Inflammatory macrophage treated with lipopolysaccharide for 4 hours (primary cell): ENCODE measurements around the gene MYBPC3.

ENCODE experiments used
- DNase-seq: peaks from one replicate; pipeline ENCODE4 v3.0.0-alpha.2; 2020

MYBPC3 gene

DNA sequence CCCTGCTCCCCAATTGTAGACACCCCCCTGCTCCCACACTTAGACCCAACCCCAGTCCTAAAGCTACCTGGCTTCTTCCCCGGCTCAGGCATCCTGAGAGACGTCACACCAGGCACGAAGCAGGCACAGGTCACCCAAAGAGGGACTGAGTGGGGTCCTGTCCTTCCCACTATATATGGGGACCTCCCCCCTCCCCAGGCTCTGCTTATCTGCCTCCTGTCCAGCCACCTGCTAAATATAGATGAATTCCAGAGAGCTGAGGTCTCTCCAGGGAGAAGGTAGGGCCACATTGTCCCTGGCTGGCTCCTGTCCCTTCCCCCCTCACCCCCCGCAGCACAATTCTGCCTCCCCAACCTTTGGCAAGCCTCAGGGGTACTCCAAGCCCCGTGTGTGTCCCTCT is at the start of gene MYBPC3:
TSS of gene MYBPC3 (minus strand) at position 147 of the 400 bp plus-strand sequence. CDS start at position 92, 55 bp downstream.
- no peak for DNase-seq

DNA sequence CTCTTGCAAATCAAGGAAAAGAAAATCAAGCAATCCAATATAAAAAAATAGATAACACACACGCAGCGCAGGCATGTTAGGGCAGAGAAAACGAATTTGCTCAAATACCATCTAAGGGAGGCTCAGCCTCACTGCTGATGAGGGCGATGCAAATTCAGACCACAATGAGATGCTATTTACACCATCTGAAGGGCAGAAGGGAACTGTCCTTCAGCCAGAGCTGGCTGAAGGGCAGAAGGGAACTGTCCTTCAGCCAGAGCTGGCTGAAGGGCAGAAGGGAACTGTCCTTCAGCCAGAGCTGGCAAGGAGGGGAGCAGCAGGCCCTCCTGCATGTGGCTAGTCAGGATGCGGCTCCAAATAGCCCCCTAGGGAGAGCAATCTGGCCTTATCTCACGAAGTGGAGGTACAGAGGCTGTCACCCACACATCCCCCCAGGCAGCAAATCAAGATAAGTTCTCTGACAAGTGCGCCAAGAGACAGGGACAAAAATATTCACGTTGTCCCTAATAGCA is 48.3 kb upstream of the MYBPC3 start:
- DNase-seq, result no peak

DNA sequence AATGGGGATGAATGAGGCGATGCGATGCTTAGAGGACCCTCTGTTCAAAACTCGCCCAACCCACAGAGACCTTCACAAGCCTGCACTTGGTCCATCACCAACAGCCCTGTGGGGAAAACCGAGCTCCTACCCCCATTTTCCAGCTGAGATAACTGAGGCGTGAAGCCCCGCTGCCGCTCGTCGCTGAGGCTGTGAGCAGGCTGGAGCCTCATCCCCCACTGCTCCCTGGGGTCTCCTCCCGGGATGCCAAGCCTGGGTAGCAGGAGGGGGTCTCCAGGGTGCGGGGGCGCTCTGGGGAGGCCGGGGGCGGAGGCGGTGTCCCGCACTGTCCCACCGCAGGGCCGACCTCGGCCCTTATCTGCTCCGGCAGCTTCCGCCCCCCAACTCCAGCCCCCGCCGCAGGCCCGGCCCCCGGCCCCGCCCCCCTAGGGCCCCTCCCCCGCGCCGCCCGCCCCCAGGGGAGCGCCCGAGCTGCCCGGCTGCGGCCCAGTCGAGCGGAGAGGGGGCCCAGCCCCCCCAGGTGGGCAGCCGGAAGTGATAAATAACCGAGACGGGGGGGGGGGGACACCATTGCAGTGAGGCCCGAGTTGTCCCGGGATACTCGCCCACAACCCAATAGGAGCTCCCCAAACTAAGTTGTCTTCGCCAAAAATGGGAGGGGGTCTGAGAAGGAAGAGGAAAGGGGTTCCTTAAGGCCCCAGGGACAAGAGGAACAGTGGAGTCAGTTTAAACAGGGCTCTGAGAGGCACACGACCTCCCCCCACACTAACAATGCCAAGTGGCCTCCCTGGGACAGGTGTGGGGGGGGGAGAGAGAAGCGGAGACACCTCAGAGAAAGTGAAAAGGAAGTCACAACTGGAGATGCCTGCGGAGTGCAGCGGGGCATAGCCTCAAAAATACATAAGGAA is 47.6 kb upstream of the MYBPC3 start:
- DNase-seq, result no peak

DNA sequence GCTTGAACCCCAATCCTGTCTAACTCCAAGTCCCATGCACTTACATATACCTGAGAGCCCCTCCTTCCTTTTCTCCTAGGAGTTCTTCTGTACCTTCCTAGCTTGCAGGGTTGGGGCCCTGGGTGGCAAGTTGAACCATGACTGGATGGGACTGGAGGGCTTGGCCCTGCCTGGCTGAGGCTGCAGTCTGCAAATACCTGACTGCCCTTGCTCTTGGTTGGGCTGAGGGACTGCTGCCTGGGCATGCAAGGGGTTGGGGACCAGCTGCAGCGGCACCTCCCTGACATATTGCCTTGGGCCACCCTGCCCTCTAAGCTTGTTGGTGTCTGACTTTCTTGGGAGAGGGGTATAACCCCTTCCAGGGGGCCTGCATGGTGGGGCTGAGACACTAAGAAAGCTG is 46.0 kb upstream of the MYBPC3 start:
- no peak for DNase-seq

DNA sequence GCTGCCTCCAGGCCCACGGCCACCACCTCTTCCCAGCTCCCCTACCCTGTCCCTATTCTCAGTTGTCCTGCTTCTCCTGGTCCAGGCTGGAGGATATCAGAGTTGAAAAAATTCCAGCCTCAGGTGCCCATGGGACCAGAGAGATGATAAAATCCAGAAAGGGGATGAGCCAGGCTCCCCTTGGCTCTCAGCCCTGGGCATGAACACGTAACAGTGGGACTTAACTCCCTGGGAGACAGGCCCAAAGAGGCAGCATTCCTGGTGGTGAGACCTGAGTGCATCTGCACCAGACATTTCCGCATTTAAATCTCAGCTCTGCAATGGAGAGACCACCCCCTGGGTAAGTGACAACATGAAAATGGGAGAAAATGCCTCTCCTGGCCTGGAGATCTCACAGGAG is 45.5 kb upstream of the MYBPC3 start:
- no peak for DNase-seq

DNA sequence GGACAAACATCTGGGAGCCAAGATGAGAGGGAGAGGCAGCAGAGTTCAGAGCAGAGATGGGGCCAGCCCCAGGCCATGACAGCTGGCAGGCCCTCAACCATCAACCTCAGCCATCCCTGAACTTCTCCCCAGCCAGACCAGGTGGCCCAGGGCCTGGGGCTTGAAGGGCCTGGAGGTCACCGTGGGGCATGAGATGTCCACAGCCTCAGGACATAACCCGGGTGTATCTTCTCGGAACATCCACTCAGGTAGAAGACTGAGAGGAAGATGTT is 43.5 kb upstream of the MYBPC3 start:
- DNase-seq, result no peak

DNA sequence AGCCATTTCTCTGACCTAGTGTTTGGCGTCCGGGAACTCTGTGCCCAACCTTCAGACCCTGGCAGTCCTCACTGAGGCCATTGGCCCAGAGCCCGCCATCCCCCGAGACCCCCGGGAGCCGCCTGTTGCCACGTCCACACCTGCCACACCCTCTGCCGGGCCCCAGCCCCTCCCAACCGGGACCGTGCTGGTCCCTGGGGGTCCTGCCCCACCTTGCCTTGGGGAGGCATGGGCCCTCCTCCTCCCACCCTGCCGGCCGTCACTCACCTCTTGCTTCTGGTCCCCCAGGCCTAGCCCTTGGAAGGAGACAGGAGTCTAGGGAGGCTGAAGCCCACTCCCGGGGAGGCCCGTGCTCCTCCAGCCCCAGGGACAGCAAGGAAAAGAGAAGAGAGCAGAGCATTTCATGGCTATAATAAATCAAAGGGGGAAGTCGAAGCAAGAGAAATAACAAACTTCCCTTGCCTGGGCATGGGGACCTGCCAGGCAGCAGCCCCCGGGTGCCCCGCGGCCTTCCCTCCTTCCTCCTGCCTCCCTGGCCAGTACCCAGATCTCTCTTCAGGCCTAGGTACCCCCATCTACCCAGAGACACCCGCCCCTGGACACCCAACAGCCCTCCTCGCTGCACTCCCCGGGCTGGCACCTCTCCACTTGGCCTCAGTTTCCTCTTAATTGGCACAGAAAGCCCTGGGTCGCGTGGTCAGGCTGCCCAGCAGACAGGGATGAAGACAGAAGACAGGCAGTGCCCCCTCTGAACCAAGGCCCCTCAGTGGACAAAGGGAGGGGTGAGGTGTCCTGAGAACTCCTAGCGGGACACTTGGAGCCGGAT is 42.9 kb upstream of the MYBPC3 start:
- no peak for DNase-seq

DNA sequence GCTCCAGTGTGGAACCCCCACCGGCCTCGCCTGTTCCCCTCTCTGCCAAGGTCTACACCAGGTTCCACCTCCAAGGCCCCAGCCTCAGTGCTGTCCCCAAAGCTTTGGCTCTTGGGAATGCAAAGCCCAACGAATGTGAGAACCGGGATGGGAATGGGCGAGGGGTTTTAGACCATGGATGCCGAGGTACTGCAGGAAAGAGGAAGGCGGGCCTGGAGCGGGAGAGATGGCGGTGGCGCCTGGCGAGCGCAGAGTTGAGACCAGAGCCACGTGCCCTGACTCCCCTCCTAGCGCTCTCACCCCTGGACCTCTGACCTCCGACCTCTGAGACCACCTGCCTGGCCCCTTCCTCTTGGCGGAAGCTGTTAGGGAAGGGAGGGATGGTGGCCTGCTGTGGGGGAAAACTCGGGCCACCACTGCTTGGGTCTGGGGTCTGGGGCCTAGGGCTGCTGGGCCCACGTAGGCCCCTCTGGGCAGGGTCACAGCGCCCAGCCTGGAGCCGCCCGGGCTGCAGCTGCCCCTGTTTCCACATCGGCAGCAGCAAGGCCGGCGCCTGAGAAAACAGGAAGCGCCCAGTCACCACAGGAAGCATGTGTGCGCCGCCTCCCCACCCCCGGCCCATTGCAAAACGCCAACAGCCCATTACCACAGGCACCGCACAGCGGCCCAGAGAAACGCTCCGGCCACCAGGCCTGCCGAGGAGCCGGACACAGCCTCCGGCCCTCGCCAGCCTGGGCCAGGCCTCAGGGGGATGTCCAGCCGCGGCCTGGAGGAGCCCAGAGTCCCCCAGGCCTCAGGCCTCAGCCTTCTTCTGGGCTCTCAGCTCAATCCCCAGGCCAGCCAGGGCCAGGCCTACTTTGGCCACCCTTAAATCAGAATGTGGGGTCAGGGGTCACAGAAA is 42.1 kb upstream of the MYBPC3 start:
- peak; percentile 96 for DNase-seq

DNA sequence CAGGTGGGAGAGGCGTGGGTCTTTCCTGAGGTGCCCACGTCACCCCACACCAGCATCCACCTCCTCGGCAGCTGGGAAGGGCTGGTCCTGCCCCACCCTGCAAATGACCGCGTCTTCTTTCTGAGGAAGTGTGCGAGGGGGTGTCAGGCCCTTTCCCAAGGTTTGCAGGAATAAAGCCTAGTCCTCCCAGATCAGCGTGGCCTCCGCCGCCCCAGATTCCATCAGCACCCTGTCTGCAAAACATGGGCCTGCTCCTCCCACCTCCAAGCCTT is 41.5 kb upstream of the MYBPC3 start:
- DNase-seq, result peak; percentile 79

DNA sequence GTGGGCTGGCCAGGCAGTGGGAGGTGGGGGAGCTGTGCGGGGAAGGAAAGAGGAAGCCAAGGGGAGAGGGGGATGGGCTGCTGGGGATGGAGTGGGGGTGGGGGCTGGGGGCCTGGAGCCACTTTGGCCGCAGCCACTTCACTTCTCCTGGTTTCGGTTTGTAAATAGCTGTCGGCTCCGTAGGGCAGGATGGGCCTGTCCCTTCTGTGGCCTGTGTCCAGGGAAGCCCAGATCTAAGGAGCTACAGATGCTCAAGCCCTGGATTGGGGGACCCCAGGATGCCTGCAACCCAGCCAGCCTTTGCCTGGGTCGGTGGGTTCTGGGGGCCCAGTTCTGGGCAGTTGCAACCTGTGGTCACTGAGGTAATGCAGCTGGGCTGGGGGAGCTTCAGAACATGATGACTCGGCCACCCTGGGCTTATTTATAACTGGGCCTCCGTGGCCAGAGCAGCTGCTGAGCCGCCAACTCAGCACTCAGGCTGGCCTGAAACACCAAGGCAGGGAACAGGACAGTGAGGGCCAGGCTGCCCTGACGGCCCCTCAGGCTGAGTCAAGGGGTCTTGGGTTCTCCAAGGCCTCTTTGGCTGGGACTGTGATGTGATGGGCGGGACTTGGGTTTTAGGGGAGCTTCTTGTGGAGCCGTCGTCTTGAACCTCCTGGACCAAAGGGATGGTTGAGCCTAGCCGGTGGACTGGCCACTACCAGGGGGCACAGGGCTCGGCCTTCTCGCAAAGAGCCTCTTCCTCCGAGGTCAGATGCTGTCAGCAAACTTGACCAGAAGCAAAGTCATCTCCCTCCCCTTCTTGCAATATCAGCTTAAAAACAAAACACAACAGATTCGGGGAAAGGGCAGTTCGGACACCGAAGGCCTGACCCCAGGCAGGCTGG is 40.9 kb upstream of the MYBPC3 start:
- peak; percentile 75 for DNase-seq

DNA sequence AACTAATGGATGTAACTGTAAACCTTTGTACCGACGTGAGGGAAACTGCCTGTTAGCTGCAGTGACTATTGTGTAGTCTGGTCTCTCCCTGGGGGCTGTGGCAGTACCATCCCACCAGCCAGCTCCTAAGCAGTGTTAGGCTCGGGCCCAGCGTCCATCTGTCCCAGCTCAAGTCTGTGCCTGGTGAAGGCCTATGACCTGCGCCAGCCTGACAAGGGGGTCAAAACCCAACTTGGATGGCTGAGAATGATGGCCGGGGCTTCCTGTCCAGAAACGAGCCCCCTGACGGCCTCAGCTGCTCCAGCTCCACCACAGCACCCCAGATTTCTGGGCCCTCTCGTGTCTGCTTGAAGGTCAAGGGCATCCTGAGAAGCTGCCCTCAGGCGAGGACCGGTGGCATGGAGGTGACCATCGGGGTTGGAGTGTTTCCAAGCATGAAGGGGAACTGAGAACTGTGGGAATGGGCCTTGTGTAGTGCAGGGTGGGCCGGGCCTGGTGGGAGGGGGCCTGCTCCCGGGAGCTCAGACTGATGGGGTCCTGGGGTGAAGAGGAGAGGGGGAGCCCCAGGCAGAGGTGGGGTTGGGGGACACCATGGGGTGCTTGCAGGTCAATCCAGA is 40.2 kb upstream of the MYBPC3 start:
- DNase-seq, result no peak

DNA sequence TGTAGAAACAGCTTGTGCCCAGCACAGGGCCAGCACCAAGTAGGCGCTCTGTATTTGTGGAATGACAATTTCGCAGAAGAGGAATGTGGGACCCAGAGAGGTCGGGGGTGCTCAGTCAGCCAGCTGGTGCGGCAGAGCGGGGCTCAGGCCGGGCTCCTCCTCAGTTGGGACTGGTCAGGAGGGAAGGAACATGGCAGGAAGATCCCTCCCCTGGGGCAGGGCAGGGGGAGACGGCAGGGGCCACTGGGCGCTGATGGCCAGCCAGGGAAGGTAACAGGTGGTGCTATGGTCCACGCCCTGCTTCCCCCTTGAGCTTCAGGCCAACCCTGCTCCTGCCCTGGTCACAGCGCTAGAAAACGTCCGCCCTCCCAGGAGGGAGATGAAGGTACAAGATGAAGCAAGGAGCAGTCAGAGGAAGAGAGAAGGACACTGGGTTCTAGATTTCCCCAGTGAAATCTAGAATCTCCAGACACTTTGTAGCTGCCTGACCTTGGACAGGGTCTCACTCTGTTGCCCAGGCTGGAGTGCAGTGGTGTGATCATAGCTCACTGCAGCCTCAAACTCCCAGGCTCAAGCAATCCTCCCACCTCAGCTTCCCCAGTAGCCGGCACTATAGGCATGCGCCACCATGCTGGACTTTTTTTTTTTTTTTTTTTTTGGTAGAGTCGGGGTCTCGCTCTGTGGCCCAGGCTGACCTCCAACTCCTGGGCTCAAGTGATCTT is 39.4 kb upstream of the MYBPC3 start:
- DNase-seq, result no peak

DNA sequence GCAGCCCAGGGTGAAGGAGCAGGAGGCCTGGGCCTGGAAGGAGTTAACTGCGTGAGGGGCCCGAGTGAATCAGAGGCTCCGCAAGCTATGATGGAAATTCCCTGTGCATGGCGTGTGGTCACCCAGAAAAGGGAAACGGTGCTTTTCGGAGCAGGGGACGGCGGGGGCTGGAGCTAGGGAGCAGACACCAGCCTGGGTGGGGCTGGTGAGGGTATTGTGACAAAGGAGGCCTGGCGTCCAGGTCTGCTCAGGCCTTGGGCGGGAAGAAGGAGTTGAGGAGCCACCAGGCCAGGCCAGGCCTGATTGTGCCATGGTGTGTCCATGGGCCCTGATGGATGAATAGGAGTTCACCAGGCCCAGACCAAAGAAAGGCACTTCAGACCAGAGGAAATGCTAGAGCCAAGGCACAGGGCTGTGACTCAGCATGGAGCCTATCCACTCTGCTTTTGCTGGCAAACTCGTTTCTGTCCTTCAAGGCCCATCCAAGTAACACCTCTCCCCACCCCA is 38.6 kb upstream of the MYBPC3 start:
- peak; percentile 98 for DNase-seq

DNA sequence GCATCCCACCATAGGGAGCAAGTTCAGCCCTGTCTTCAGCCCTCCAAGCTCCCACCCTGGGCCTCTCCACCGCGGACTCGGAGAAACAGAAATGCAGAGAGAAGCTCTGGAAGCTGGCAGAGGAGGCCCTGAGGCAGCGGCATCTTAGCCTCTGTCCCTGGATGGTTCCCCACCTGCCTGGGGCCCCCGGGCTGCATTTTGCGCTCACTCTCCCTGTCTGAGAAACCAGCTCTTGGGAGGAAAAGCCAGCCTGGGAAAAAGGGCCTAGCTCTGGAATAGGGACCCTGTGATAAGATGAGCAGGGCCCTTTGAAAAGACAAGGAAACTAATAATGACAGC is 37.9 kb upstream of the MYBPC3 start:
- no peak for DNase-seq

DNA sequence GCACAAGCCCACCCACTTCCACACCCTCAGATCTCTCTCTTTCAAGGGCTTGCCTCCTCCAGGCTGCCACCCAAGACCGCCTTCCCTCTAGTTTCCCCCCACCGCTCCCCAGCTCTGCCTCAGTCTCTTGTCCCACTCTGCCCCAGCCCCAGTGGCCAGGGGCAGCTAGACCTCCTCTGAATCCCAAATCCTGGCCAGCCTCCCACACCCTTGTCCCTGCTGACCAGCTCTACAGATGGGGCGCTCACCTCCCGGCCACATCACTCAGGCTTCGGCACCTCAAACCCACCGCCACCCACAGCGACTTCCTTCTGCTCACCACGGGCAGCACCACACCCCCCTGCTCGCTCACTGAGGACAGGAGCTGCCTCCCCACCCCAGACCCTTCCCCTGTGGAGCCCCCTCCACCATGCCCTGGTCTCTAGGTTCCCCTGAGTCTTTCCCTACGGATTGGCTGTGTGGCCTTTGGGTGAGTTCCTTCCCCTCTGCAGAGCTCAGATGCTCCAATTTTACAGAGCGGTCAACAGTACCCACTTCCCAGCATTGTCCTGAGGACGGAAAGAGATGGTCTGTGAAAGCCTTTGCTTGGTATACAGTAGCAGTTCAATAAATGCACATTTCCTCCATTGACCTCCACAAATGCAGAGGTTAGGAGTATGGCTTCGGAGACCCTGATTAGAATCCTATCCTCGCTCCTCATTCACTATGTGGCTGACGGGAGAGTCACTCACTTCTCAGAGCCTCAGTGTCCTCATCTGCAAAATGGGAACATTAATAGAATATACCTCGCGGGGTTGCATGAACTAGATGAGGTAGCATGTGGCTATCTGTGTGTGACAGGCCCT is 37.3 kb upstream of the MYBPC3 start:
- no peak for DNase-seq

DNA sequence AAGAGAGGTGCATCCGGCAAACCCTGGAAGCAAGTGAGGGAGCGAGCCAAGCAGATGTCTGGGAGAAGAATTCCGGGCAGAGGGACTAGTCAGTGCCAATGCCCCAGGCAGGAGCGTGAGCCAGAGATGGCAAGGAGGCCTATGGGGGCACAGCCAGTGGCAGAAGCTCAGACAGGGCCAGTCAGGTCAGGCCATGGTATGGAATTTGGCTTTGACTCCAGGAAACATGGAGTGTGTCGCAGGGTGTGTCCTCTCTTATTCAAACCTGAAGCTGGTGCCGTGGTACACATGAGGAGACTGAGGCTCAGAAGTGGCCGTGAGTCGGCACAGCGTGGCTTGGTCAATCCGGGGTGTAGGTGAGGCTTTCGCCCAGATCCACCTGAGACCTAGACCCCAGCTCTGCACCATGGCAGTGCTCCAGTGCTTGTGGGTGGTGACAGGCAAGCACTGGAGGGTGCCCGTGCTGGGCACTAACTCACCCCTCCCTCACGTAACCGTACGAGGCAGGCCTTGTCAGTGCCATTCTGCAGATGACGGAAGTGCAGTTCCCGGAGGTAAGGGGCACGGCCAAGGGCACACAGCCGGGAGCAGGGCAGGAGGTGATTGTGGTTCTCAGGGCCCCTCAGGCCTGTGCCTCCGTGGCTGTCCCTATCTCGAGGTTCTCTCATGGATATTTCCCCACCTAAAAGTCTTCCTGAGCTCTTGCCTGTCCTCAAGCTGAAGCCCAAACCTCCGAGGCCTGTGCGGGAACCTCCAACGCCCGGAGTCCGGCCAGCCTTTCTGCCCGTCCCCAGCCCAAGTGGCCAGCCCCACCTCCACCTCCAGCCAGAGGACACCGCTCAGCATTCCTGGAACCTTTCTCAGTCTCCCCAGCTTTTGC is 36.4 kb upstream of the MYBPC3 start:
- no peak for DNase-seq

DNA sequence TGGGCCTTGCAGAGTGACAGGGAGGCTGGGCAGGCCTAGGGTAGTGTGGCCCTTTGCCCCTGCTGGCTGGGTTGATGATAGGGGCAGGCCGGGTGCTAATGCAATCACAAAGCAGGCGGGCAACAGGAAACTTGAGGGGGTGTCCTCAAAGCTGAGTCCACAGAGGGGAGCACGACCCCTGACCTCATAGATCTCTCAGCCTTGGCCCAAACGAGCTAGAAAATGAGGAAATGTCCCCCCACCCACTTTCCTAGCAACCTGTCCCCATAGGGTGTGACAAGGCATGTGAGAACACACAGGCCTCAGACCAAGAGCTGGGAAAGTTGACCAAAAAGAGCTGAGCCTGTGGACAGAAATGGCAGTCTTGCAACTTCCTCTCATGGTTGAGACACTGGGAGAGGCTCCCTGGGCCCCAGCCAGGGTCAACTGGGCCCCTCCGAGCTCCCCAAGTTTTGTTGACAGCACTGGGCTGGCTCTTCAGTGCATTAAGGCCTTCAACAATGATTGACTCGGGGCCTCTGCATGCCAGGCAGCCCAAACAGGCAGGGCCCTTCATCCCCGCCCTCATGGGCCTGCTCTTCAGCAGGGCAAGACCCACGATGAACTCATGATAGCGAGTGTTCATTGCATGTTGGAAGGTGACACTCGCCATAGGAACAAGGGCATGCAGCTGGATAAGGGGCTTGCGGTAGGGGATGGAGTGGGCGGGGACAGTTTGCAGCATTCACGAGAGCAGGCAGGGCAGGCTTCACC is 35.6 kb upstream of the MYBPC3 start:
- peak; percentile 98 for DNase-seq

DNA sequence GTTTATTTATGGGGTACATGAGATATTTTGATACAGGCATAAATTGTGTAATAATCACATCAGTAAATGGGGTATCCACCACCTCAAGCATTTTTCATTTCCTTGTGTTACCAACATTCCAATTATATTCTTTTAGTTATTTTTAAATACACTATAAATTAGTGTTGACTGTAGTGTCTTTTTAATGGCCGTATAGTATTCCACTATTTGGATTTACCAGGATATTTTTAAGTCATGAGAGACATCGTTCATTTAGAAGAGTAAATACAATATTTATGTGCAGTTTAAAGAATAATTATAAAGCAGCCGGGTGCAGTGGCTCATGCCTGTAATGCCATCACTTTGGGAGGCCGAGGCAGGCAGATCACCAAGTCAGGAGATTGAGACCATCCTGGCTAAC is 32.0 kb upstream of the MYBPC3 start:
- no peak for DNase-seq
